Breast epithelium (tissue), 3 donors: ENCODE data around the gene APOL4.
A peak's percentile ranks its signal among the peaks of the same experiment; 100 is the strongest.

ENCODE experiments used
- POLR2A ChIP-seq: fragments of 450-650 bp; IDR thresholded peaks from one replicate; pipeline ENCODE4 v1.6.1; 2016; ENCODE audit warnings: antibody characterized with exemption, mild to moderate bottlenecking, moderate library complexity
- POLR2AphosphoS5 ChIP-seq, 3 donors: sonication (generic); formaldehyde crosslinking; IDR thresholded peaks; one replicate each; pipeline ENCODE4 v1.6.1; 2017; ENCODE audit warnings: antibody characterized with exemption in 3 of 3
- TF ChIP-seq, protein P1 (sequence below), 3 donors: fragments of 450-650 bp; IDR thresholded peaks; one replicate each; pipeline ENCODE4 v1.5.1; 2016 to 2017; ENCODE audit warnings: antibody characterized with exemption in 3 of 3, mild to moderate bottlenecking in 3 of 3, moderate library complexity in 3 of 3

DNA sequence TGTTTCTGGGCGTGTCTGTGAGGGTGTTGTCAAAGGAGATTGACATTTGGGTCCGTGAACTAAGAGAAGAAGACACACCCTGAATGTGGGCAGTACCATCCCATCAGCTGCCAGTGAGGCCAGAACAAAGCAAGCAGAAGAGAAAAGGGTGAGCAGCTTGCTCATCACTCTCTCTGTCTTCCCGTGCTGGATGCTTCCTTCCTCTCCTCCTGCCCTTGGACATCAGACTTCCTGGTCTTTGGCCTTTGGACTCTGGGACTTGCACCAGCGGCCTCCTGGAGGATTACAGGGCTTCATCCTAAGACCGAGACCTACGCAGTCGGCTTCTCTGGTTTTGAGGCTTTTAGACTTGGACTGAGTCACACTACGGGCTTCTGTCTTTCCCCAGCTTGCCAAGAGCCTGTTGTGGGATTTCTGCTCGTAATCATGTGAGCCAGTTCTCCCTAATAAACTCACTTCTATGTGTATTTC is 18.9 kb upstream of the APOL4 start:
- TF ChIP-seq, protein P1, sequence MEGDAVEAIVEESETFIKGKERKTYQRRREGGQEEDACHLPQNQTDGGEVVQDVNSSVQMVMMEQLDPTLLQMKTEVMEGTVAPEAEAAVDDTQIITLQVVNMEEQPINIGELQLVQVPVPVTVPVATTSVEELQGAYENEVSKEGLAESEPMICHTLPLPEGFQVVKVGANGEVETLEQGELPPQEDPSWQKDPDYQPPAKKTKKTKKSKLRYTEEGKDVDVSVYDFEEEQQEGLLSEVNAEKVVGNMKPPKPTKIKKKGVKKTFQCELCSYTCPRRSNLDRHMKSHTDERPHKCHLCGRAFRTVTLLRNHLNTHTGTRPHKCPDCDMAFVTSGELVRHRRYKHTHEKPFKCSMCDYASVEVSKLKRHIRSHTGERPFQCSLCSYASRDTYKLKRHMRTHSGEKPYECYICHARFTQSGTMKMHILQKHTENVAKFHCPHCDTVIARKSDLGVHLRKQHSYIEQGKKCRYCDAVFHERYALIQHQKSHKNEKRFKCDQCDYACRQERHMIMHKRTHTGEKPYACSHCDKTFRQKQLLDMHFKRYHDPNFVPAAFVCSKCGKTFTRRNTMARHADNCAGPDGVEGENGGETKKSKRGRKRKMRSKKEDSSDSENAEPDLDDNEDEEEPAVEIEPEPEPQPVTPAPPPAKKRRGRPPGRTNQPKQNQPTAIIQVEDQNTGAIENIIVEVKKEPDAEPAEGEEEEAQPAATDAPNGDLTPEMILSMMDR (IDR thresholded peaks at IDR 0.05): no peak
- TF ChIP-seq POLR2AphosphoS5 (IDR thresholded peaks at IDR 0.05): peak in 2 of 3 donors; percentile 15 to 20
- no peak for TF ChIP-seq POLR2A
